ENCODE data around the gene LCK.
A peak's percentile ranks its signal among the peaks of the same experiment; 100 is the strongest.

Gene LCK

GRCh38 chr1:32318127-32318869, 67.2 kb downstream of the LCK start:
- DNase-seq (ENCODE audit: low read depth in 2 of 2), result no peak

GRCh38 chr1:32321712-32322291, 70.7 kb downstream of the LCK start:
- DNase-seq (ENCODE audit: low read depth in 2 of 2), result no peak

GRCh38 chr1:32327204-32327603, 76.1 kb downstream of the LCK start:
- no peak for DNase-seq (ENCODE audit: low read depth in 2 of 2)

- no peak for DNase-seq (ENCODE audit: low read depth in 2 of 2)
These were observed 78.9 kb downstream of the LCK start for GRCh38 chr1:32329931-32330466.

- DNase-seq (ENCODE audit: low read depth in 2 of 2), result no peak
These were observed 79.6 kb downstream of the LCK start for GRCh38 chr1:32330558-32331151.

GRCh38 chr1:32331549-32331948, 80.5 kb downstream of the LCK start:
- no peak for DNase-seq (ENCODE audit: low read depth in 2 of 2)

- no peak for DNase-seq (ENCODE audit: low read depth in 2 of 2)
These were observed 81.4 kb downstream of the LCK start for GRCh38 chr1:32332290-32333079.

- DNase-seq (ENCODE audit: low read depth in 2 of 2), result no peak
These were observed 82.3 kb downstream of the LCK start for GRCh38 chr1:32333251-32333963.

- no peak for DNase-seq (ENCODE audit: low read depth in 2 of 2)
These were observed 83.3 kb downstream of the LCK start for GRCh38 chr1:32334274-32334861.

- DNase-seq (ENCODE audit: low read depth in 2 of 2), result peak in 1 of 2 donors; percentile 43
These were observed 83.9 kb downstream of the LCK start for GRCh38 chr1:32334864-32335534.

- no peak for DNase-seq (ENCODE audit: low read depth in 2 of 2)
These were observed 84.4 kb downstream of the LCK start for GRCh38 chr1:32335535-32335789.

Measured in activated CD8-positive, alpha-beta memory T cell treated with anti-CD3 and anti-CD28 coated beads for 4 hours (primary cell).